SK-N-MC (cell line): ENCODE data around the gene UQCRC1.
A peak's percentile ranks its signal among the peaks of the same experiment; 100 is the strongest.

Experiments used
- DNase-seq: peaks from one replicate; pipeline ENCODE4 v3.0.0-alpha.2; 2011; ENCODE audit warnings: low read depth, low spot score
- H3K27ac ChIP-seq: fragments of 200-600 bp; sonication (generic); 2 replicates; pipeline ENCODE4 v1.5.1; 2016; ENCODE audit warnings: mixed run types
- H3K36me3 ChIP-seq: fragments of 200-600 bp; sonication (generic); 2 replicates; pipeline ENCODE4 v1.6.1; 2017; ENCODE audit warnings: antibody characterized with exemption, low read length, mixed read lengths; ENCODE audit not compliant: insufficient read depth
- H3K4me3 ChIP-seq: fragments of 200-600 bp; sonication (generic); 2 replicates; pipeline ENCODE4 v1.5.1; 2016
- H3K9ac ChIP-seq: fragments of 200-600 bp; sonication (generic); 2 replicates; pipeline ENCODE4 v1.8.0; 2017; ENCODE audit warnings: mixed run types, mixed read lengths; ENCODE audit not compliant: insufficient read length
- H3K9me3 ChIP-seq: fragments of 200-600 bp; sonication (generic); 2 replicates; pipeline ENCODE4 v1.6.1; 2017; ENCODE audit warnings: low read depth, mild to moderate bottlenecking, antibody characterized with exemption, low read length, moderate library complexity, mixed read lengths
- EZH2 ChIP-seq: fragments of 200-600 bp; sonication (generic); IDR thresholded peaks from one replicate; pipeline ENCODE4 v1.6.1; 2017; ENCODE audit warnings: antibody characterized with exemption
- FOXP2 ChIP-seq: optimal IDR thresholded peaks from 2 replicates; pipeline ENCODE3; 2011; ENCODE audit warnings: mild to moderate bottlenecking, moderate library complexity; ENCODE audit not compliant: insufficient read depth; ENCODE audit errors: extremely low read length, control extremely low read depth
- POLR2AphosphoS5 ChIP-seq: IDR thresholded peaks from 2 replicates; pipeline ENCODE4 v1.6.1; 2012; ENCODE audit warnings: mild to moderate bottlenecking, low read depth, low read length, borderline replicate concordance

Gene UQCRC1

DNA sequence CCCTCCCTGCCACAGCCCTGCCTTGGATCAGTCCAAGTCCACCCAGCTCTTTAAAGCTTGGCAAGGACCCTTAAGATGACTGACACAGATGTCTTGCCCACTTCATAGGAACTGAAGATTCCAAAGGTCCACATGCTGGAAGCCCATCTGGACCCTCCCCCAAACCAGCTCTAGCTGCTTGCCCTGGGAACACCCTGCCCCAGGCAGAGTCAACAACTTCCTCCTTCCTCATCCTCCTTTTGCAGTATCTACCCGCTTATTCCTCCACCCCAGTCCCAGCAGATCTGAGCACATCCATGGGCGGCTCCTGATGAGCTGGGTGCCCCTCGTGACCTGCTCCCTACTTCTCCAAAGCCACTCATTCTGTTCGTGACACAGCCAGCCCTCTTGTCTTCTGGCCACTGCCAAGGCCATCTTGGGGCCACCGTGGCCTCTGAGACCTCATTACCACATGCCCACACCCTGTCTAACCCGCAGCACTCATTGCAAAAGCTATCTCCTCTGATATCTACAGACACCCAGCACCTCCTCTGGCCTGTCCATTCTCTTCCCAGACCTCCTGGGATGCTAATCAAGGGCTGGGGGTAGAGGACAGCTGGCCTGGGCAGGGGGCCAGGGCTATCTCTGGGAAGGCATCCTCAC, 50.8 kb downstream of the UQCRC1 start:
- H3K27ac ChIP-seq: no peak overlapping the region
- no peaks in the 10 kb centered on the region for H3K9me3 ChIP-seq
- H3K4me3 ChIP-seq: no peak overlapping the region
- no peak for TF ChIP-seq EZH2
- no peak for TF ChIP-seq POLR2AphosphoS5
- no peak for TF ChIP-seq FOXP2
- DNase-seq: no peak
- H3K9ac ChIP-seq: no peak overlapping the region
- H3K36me3 ChIP-seq: no peaks in the 10 kb centered on the region

- Histone ChIP-seq H3K9me3 (no peaks in the 10 kb centered on the region), H3K36me3 (no peaks in the 10 kb centered on the region), H3K9ac (no peak within 1 kb of the TSS), H3K27ac (peak within 1 kb of the TSS; percentile 31; the same call in 1 of the 2 replicates), H3K4me3 (peak within 1 kb of the TSS; percentile 79)
- peak; percentile 89 for DNase-seq
- TF ChIP-seq POLR2AphosphoS5 (peak; percentile 84), FOXP2 (no peak)
Observed at GRCh38 chr3:48556796-48557626, 52.4 kb downstream of the UQCRC1 start, which contains the start of gene PFKFB4. Gene PFKFB4 (minus strand): TSS chr3:48556803. CDS start chr3:48556777, 26 bp downstream.

DNA sequence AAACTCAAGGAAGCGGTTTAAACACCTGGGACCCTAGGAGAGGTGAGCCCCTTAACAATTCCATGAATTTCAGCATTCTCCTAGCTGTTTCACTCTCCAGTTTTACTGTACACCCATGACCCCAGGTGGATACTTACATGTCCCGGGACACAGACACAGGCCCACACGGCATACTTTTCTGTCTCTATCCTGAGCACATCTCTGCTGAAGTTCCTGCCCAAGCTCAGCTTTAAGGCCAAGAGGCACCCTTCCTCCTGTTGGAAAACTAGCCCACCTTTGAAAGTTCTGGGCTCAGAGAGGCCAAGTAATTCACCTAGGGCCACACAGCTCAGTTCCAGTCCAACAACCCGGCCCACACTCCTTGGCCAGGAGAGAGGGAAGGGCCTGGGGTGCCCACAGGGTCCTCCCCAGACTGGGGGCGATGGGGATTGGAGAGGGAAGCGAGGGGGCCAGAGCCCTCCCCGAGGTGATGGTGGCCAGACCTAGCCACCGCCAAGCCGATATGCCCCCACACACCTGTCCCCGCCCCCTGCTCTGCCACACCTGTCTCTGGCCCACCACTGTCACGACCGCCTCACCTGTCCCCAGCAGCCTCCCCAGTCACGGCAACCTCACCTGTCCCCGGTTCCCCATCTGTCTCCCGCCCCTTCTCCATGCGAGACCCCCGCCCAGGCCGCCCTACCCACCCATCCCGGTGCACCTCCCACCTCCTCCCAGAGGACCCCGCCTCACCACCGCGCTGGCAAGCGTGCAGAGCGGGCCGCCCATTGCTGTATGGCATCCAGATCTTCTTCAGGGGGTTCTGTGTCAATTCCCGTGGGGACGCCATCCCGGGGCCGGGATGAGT, 53.3 kb downstream of the UQCRC1 start:
- Histone ChIP-seq H3K36me3 (no peaks in the 10 kb centered on the region), H3K27ac (no peak overlapping the region), H3K9me3 (no peaks in the 10 kb centered on the region), H3K9ac (no peak overlapping the region), H3K4me3 (peak overlapping the region; percentile 79)
- DNase-seq: no peak
- TF ChIP-seq POLR2AphosphoS5: no peak
- no peak for TF ChIP-seq EZH2
- TF ChIP-seq FOXP2: no peak

- no peak overlapping the region for H3K27ac ChIP-seq
- no peak for TF ChIP-seq FOXP2
- TF ChIP-seq POLR2AphosphoS5: no peak
- no peak for TF ChIP-seq EZH2
- no peaks in the 10 kb centered on the region for H3K9me3 ChIP-seq
- no peak for DNase-seq
- H3K4me3 ChIP-seq: no peak overlapping the region
- H3K9ac ChIP-seq: no peak overlapping the region
- H3K36me3 ChIP-seq: no peaks in the 10 kb centered on the region
Observed at GRCh38 chr3:48555231-48555948, 54.1 kb downstream of the UQCRC1 start.

DNA sequence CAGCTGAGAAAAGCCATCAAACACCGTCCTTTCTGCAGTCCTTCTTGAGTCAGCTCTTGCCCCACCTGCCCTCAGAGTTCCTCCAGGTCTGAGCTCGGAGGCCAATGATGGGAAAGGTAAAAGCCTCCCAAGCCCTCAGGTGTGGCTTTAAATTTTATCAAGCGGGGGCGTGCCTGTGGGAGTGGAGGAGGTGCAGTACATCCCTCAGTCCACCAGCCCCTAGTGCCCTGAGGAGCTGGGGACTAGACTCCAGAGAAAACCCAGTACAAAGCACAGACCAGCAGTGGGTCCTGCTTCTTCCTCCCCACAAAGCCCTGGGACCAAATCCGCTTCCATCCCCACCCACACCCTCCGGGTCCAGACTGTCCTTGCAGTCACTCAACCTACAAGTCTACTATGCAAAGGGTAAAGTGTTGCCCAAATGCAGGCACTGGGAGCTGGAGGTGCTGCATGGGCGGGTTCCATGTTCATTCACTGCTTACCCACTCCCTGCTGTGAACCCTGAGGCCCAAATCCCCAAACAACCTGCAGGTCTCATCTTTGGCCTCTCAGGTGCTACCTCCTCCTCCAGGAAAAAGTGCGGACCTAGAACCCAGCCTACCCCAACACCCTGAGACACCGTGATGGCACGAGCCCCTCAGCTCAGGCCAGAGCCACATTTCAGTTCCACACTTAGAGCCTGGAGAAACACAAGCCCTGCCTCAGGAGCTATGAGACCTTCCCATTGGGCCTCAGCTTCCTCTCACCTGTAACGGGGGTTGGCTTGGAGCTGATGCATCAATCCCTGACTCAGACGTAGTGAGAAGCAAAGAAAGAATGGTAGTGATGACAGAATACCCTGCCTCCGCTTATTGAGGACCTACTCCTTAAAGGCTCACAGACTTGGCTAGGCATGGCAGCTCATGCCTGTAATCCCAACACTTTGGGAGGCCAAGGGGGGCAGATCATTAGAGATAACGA, 55.3 kb downstream of the UQCRC1 start:
- Histone ChIP-seq H3K27ac (no peak overlapping the region), H3K9ac (no peak overlapping the region), H3K4me3 (no peak overlapping the region), H3K36me3 (no peaks in the 10 kb centered on the region), H3K9me3 (no peaks in the 10 kb centered on the region)
- TF ChIP-seq FOXP2: no peak
- no peak for TF ChIP-seq EZH2
- no peak for TF ChIP-seq POLR2AphosphoS5
- DNase-seq: no peak

DNA sequence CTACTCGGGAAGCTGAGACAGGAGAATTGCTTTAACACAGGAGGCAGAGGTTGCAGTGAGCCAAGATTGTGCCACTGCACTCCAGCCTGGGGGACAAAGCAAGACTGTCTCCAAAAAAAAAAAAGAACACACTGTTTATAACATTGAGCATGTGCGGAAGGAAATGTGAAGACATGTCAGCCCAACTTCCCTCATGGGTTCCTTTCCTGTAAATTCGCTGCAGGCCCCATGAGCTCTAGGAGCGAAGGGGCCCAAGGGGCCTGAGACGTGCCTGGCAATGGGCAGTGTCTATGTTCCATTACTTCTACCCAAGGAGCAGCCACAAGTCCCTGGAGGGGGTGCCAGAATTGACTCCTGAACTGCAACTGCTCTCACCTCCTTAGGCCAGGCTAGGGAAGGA, 56.1 kb downstream of the UQCRC1 start:
- Histone ChIP-seq H3K4me3 (no peak overlapping the region), H3K9ac (no peak overlapping the region), H3K27ac (no peak overlapping the region), H3K9me3 (no peaks in the 10 kb centered on the region), H3K36me3 (no peaks in the 10 kb centered on the region)
- no peak for DNase-seq
- TF ChIP-seq EZH2: no peak
